ENCODE measurements around the gene HSPA12B.
"Not testable (repeated sequence)": the region's sequence is repeated elsewhere in the genome, so short reads cannot be mapped to it uniquely, and the experiment has no call there.

HSPA12B gene

DNA sequence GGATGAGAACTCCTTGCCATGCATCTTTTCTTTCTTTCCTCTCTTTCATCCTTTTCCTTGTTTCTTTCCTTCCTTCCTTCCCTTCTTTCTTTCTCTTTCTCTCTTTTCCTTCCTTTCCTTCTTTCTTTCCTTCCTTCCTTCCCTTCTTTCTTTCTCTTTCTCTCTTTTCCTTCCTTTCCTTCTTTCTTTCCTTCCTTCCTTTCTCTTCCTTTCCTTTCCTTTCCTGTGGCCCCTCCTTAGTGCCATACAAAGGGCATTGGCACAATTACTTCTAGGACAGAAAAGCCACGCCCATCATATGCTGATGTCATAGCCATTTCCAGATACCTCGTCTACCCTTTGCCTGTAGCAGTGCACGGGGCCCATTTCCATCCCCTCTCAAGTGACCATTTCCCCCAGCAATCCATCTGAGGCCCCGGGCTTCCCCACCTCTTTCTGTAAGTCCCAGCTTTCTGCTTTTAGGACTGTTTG is 56.2 kb downstream of the HSPA12B start:
- no peak for DNase-seq

DNA sequence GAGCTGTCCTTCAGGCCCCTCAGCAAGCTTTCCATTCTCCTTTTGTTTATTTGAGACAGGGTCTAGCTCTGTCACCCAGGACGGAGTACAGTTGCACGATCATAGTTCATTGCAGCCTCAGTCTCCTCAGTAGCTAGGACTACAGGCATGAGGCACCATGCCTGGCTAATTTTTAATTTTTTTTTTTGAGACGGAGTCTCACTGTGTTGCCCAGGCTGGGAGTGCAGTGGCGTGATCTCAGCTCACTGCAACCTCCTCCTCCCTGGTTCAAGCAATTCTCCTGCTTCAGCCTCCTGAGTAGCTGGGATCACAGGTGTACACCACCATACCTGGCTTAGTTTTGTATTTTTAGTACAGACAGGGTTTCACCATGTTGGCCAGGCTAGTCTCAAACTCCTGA is 56.7 kb downstream of the HSPA12B start:
- not testable (repeated sequence) for DNase-seq

DNA sequence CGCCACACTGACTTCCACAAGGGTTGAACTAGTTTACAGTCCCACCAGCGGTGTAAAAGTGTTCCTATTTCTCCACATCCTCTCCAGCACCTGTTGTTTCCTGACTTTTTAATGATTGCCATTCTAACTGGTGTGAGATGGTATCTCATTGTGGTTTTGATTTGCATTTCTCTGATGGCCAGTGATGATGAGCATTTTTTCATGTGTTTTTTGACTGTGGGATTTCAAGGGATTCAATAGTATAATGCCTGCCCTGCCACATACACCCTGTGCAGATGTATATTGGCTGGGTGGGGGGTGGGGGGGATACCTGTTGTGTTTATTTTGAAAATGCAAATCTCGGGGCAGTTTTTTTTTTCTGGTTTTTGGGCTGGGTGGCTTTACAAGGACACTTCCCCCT is 61.7 kb downstream of the HSPA12B start:
- not testable (repeated sequence) for DNase-seq

DNA sequence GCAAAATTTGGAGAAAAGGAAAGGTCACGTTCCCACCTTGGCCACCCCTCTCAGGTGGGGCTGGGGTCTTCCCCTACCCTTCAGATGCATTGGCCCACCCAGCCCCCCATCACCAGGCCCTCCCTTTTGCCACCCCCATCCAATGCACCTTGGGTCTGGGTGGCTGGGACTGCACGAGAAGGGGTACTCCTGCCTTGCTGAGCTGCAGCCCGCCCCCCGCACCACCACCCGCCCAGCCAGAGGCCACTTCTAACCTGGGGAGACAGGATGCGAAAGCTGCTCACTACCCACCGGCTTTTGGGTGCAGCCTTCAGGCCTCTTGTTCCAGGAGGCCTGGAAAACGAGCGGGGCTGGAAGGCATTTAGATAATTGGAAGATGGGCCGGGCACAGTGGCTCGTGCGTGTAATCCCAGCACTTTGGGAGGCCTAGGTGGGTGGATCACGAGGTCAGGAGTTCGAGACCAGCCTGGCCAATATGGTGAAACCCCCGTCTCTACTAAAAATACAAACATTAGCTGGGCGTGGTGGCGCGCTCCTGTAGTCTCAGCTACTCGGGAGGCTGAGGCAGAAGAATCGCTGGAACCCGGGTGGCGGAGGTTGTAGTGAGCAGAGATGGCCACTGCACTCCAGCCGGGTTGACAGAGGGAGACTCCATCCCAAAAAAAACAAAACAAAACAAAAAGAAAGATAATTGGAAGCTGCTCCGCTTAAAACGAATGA is 62.4 kb downstream of the HSPA12B start:
- no peak for DNase-seq

DNA sequence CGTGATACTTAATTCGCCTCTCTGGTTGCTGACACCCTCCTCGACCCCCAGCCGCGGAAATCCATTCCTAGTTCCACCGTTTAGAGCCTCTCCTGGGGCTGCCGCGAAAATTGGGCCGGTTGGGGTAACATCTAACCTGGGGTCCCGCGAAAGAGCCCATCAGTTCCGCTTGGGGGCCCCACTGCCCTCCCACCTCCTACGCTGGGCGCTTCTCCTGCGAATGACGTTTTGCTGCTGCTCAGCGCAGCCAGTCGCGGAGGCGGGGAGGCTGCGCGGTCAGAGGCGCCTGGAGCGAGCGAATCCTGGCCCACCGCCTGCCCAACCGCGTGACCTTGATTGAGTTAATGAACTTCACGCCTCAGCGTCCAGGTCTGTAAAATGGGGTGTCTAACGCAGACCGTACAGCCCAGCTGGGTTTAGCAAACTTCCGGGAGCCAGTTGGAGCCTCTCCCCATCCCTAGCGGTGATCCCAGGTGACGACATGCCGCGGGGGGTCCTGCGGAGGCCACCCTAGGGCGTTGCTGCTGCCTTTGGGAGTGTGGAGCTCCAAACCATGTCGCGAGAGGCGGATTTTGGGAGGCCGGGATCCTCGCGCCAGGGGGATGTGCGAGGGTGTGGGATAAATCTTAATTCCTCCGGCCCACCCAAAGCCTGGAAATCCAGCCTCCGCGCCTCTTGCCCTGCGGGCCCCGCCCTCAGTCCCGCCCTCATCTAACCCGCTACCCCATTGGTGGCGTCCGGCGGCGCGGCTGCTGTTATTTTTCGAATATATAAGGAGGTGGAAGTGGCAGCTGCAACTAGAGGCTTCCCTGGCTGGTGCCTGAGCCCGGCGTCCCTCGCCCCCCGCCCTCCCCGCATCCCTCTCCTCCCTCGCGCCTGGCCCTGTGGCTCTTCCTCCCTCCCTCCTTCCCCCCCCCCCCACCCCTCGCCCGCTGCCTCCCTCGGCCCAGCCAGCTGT is 63.3 kb downstream of the HSPA12B start, which contains the start of gene CDC25B:
Gene CDC25B (plus strand): TSS at position 800 of the 958 bp plus-strand sequence. CDS start 222 bp downstream, outside the sequence.
- DNase-seq: peak; percentile 96

DNA sequence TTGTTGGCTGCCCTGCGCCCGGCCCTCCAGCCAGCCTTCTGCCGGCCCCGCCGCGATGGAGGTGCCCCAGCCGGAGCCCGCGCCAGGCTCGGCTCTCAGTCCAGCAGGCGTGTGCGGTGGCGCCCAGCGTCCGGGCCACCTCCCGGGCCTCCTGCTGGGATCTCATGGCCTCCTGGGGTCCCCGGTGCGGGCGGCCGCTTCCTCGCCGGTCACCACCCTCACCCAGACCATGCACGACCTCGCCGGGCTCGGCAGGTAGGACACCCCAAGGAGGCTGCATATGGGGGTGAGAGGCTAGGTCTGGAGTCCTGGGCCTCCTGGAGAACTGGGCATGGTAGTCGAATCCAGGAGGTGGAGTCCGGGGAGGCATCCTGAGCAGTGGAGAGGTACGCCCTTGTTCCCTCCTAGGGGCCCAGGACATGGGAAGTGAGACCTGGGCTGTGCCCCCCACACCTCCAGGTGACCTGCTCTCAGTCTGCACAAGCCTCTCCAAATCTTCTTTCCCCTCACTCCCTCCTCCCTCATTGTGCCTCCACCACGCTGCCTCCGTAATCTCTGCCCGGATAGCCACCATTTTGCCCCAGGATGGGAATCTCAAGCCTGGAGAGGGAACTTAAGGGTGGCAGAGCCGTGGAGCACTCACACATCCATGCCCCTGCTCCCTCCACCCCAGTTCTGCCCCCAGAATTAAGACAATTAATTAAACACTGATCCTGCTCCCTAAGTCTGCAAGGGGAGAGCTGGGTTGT is 64.2 kb downstream of the HSPA12B start:
- no peak for DNase-seq

DNA sequence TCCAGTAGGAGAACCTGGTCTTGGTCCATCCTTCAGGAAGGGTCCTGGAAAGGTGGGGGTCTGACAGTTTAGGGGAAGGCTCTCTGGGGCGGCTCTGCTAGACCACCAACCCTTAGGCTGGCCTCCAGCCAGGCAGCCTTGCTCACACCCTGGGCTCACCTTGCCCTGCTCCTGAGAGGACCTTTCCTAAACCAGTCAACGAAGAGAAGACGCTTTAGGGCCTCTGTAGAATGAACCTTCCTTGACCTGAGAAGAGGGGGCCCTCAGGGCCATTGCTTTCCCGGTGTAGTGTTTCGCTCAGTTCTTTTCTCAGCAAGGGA is 64.7 kb downstream of the HSPA12B start:
- DNase-seq: no peak

DNA sequence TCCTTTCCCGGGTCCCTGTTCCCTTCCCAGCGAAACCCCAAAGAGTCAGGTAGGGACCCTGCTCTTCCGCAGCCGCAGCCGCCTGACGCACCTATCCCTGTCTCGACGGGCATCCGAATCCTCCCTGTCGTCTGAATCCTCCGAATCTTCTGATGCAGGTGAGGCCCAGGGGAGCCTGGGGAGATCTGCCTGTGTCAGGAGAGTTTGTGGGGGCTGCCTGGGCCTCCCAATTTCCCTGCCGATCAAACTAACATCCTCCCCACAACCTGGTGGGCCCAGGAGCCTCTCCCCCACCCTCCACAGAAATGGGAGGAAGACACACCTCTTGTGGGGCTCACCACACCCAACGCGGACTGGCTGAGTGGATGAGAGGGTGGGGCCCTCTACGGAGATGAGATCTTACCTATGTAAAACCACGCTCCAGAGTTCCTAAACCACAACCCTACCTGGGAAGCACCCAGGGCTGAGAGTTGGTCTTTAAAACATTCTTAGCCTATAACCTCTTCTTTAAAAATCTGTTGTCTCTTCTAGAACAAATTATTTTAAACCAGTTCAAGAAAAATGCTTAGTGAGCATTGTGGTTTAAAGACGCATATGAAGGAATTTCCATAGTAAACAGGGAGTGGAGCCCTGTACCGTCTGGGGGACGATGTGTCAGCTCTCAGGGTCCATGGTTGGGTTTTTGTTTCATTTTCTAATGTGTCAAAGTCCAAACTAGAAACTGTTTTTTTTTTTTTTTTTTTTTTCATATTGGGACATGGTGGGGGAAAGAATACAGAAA is 65.3 kb downstream of the HSPA12B start:
- peak; percentile 82 for DNase-seq

DNA sequence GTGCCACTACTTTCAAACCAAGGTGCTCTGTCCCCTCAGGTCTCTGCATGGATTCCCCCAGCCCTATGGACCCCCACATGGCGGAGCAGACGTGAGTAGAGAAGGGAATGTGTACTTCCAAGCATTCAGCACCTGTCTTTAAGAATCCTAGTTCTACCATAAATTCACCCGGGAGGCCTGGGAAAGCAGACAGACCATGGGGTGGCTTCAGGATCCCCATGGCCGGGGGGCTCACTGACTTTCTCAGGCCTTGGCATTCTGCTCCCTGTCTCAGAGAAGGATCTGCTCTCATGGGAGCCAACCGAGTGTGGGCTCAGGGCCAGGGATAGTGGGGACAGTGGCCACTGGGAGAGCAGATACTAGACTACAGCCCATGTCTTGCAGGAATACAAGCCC is 65.9 kb downstream of the HSPA12B start:
- no peak for DNase-seq

DNA sequence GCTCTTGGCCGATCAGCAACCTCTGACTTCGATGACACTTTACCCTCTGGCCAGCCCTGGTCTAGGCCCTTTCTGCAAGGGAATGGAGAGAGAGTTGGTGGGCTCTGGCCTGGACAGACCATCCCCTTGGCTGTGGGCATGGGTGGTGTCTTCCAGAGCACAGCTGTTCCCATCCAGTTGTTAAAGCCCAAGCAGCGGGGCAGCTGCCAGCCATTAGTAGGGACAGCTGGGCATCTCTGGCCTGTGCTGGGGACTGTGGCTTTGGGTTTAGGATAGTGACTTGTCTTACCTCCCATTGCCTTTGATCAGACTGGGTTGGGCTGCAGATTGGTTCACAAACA is 66.4 kb downstream of the HSPA12B start:
- DNase-seq: no peak

DNA sequence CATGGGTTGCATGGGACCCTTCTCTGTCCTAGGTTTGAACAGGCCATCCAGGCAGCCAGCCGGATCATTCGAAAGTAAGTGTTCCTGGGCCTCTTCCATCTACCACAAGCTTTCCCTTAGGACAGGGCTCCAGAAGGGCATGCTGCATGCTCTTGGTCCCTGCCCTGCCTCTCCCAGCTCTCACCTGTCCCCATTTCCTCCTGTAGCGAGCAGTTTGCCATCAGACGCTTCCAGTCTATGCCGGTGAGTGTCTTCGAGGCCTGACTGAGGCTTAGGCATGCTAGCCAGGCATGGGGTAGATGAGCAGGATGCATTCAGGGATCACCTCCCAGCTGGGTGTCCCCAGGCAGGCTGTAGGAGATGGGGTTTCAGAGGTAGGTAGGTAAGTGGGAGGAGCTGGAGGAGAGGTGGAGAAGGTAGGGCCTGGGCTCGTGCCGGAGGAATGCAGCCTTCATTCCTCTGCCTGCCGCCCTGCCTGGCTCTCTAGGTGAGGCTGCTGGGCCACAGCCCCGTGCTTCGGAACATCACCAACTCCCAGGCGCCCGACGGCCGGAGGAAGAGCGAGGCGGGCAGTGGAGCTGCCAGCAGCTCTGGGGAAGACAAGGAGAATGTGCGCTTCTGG is 67.9 kb downstream of the HSPA12B start:
- no peak for DNase-seq

DNA sequence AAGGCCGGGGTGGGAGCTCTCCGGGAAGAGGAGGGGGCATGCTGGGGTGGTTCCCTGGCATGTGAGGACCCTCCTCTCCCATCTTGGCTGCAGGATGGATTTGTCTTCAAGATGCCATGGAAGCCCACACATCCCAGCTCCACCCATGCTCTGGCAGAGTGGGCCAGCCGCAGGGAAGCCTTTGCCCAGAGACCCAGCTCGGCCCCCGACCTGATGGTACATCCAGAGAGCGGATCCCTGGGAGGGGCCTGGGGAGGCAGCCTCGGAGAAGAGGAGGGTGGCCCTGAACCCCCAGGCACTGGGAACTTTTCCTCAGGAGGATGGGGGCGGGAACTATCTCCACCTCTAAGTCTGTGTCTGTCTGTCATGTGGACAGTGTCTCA is 68.4 kb downstream of the HSPA12B start:
- no peak for DNase-seq

DNA sequence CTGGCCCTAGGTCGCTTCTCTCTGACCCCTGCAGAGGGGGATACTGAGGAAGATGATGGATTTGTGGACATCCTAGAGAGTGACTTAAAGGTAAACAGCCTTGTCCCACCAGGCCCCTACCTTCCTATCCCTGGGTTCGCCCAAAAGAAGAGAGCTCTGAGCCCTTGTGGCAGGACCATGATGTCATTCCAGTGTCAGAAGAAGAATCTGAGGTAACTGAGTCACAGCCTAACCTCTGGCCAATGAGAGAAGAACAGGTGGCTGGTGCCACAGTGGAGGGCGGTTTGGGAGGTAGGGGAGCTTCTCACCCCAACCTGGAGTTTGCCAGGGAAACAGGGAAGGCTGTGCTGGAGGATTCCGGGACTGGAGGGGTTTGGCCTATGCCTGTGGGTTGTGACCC is 68.8 kb downstream of the HSPA12B start:
- no peak for DNase-seq

DNA sequence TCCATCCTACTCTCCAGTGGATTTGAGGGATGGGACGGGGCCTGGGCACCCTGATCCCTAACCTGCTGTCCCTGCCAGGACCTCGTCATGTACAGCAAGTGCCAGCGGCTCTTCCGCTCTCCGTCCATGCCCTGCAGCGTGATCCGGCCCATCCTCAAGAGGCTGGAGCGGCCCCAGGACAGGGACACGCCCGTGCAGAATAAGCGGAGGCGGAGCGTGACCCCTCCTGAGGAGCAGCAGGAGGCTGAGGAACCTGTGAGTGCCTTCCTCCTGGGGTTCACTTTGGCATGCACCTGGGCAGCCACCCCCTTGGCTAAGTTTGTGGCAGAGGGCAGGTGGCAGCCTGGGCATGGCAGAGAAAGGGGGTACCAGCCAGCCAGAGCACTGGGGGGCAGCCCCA is 69.4 kb downstream of the HSPA12B start:
- DNase-seq: no peak
